GM18526 (cell line): ENCODE measurements around the gene POLR3GL.

Experiments
- POLR2A ChIP-seq: IDR thresholded peaks from 3 replicates; pipeline ENCODE4 v1.6.1; 2011; ENCODE audit not compliant: insufficient read length; ENCODE audit errors: extremely low read depth

The POLR3GL gene

GRCh38 chr1:145992958-145993617, 28.6 kb downstream of the POLR3GL start:
- TF ChIP-seq POLR2A = no peak

GRCh38 chr1:145993618-145994390, 29.3 kb downstream of the POLR3GL start:
- TF ChIP-seq POLR2A = no peak

GRCh38 chr1:145994391-145995120, 30.1 kb downstream of the POLR3GL start:
- no peak for TF ChIP-seq POLR2A

GRCh38 chr1:145995148-145995881, 30.8 kb downstream of the POLR3GL start:
- TF ChIP-seq POLR2A = no peak

GRCh38 chr1:145995964-145996432, 31.5 kb downstream of the POLR3GL start:
- TF ChIP-seq POLR2A = no peak

- TF ChIP-seq POLR2A = peak; percentile 83
Measured at GRCh38 chr1:145996433-145997015, 32.0 kb downstream of the POLR3GL start, which contains the start of gene TXNIP. TXNIP (minus strand) TSS chr1:145996579; CDS start chr1:145996266, 313 bp downstream.

- TF ChIP-seq POLR2A = peak; percentile 43
Measured at GRCh38 chr1:145997016-145997717, 32.7 kb downstream of the POLR3GL start.

GRCh38 chr1:145997718-145998023, 33.2 kb downstream of the POLR3GL start:
- TF ChIP-seq POLR2A = no peak

- no peak for TF ChIP-seq POLR2A
Measured at GRCh38 chr1:145999321-146000024, 35.0 kb downstream of the POLR3GL start.

- TF ChIP-seq POLR2A = no peak
Measured at GRCh38 chr1:146001709-146002108, 37.2 kb downstream of the POLR3GL start.

- no peak for TF ChIP-seq POLR2A
Measured at GRCh38 chr1:146007489-146008133, 43.1 kb downstream of the POLR3GL start.

GRCh38 chr1:146010126-146010738, 45.7 kb downstream of the POLR3GL start:
- TF ChIP-seq POLR2A = no peak
